HL-60 (cell line): ENCODE results near the gene TRAIP.

Experiments
- DNase-seq, 2 experiments: peaks; one replicate each; pipeline ENCODE4 v3.0.0-alpha.2; 2010 to 2020; ENCODE audit warnings: low read depth in 1 of 2, low spot score in 1 of 2
- H3K27ac ChIP-seq: fragments of 250-450 bp; sonication (Bioruptor Pico); replicated peaks from 2 replicates; pipeline ENCODE4 v1.5.1; 2020; ENCODE audit warnings: mild to moderate bottlenecking, moderate library complexity
- H3K27me3 ChIP-seq: fragments of 250-450 bp; sonication (Bioruptor Pico); 2 replicates; pipeline ENCODE4 v1.5.1; 2021; ENCODE audit warnings: mild to moderate bottlenecking, moderate library complexity; ENCODE audit not compliant: insufficient read depth, poor library complexity, severe bottlenecking
- H3K4me3 ChIP-seq: replicated peaks from 2 replicates; pipeline ENCODE4 v1.5.1; 2011; ENCODE audit warnings: mild to moderate bottlenecking, control low read depth, low read length; ENCODE audit not compliant: insufficient read depth
- CTCF ChIP-seq: IDR thresholded peaks from one replicate; pipeline ENCODE4 v1.5.1; 2011; ENCODE audit warnings: low read length, control low read depth, inconsistent platforms; ENCODE audit not compliant: insufficient read depth
- GABPA ChIP-seq: IDR thresholded peaks from 2 replicates; pipeline ENCODE4 v1.6.1; 2012; ENCODE audit warnings: low read depth
- POLR2AphosphoS5 ChIP-seq: IDR thresholded peaks from 2 replicates; pipeline ENCODE4 v1.6.1; 2012; ENCODE audit warnings: low read depth
- REST ChIP-seq: IDR thresholded peaks from 2 replicates; pipeline ENCODE4 v1.6.1; 2012; ENCODE audit warnings: low read depth; ENCODE audit not compliant: insufficient replicate concordance
- SPI1 ChIP-seq: IDR thresholded peaks from 2 replicates; pipeline ENCODE4 v1.6.1; 2012; ENCODE audit warnings: low read depth, mild to moderate bottlenecking, borderline replicate concordance

TRAIP gene

DNA sequence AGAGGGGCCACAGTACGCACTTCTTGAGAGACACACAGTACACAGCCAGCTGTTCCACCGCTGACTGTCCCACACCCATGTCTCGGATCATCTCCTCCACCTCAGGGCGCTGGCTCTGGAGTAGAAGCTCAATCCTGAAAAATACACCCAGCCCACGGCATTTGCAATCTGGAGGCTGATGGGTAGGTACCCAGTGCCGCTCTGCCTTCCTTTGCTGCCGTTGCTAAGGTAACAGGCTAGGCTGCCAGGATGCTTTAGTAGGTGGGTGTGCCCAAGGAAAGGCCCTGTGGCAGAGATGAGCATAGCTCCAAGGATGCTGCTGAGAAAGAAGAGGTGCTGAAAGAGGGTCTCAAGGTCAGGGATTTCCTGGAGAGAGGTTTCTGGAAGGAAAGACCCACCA lies 14.6 kb downstream of the TRAIP start:
- TF ChIP-seq POLR2AphosphoS5 (no peak), REST (no peak), CTCF (no peak), SPI1 (no peak), GABPA (no peak)
- no peak for DNase-seq

GRCh38 chr3:49841126-49841696 lies 15.2 kb downstream of the TRAIP start:
- DNase-seq, result peak in 1 of 2 experiments; percentile 45
- no peaks in the 10 kb centered on the region for H3K27me3 ChIP-seq
- no peak for TF ChIP-seq POLR2AphosphoS5
- no peak for TF ChIP-seq GABPA
- no peak for TF ChIP-seq SPI1
- TF ChIP-seq REST, result no peak
- peak; percentile 51 for TF ChIP-seq CTCF
- no peak overlapping the region for H3K4me3 ChIP-seq
- H3K27ac ChIP-seq, result no peak overlapping the region

More for the DNA sequence above, 14.6 kb downstream of the TRAIP start:
- no peaks in the 10 kb centered on the region for H3K27me3 ChIP-seq
- H3K4me3 ChIP-seq, result no peak overlapping the region
- H3K27ac ChIP-seq, result no peak overlapping the region

GRCh38 chr3:49840388-49840787 lies 16.0 kb downstream of the TRAIP start:
- DNase-seq, result no peak
- no peaks in the 10 kb centered on the region for H3K27me3 ChIP-seq
- H3K4me3 ChIP-seq, result no peak overlapping the region
- no peak overlapping the region for H3K27ac ChIP-seq
- TF ChIP-seq GABPA, result no peak
- TF ChIP-seq POLR2AphosphoS5, result no peak
- no peak for TF ChIP-seq REST
- TF ChIP-seq CTCF, result no peak
- TF ChIP-seq SPI1, result no peak
